DMS 273 (cell line): Measurements from ENCODE around the gene PTGER2.

Source experiments
- DNase-seq: peaks from one replicate; lab custom pipeline; 2025; ENCODE audit not compliant: unreplicated experiment; lab: John Stamatoyannopoulos, UW

Gene PTGER2, protein sequence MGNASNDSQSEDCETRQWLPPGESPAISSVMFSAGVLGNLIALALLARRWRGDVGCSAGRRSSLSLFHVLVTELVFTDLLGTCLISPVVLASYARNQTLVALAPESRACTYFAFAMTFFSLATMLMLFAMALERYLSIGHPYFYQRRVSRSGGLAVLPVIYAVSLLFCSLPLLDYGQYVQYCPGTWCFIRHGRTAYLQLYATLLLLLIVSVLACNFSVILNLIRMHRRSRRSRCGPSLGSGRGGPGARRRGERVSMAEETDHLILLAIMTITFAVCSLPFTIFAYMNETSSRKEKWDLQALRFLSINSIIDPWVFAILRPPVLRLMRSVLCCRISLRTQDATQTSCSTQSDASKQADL

DNA sequence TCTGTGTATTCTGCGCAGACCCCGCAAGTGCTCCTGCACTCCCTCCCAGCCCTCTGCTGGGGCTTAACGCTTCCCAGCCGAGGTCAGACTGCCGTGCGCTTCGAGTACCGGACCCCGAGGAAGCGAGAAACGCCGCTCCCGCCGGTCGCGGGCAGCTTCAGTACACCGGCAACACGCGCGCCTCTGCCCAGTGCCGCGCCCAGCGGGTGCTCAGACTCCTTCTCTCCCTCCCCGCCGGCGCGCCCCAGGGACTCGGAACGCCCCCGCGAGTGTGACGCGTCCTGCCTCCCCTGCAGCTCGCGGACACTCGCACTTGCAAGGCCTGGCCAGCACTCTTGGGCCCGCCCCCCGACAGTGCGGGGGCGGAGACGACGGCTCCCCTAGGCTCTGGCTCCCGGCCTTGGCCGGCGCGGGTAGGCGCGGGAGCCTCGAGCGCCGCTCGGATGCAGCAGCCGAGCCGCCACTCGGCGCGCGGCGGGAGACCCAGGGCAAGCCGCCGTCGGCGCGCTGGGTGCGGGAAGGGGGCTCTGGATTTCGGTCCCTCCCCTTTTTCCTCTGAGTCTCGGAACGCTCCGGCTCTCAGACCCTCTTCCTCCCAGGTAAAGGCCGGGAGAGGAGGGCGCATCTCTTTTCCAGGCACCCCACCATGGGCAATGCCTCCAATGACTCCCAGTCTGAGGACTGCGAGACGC lies at the start of gene PTGER2:
PTGER2 (plus strand) TSS at position 410 of the 692 bp plus-strand sequence; CDS start at position 647, 237 bp downstream.
- DNase-seq = peak; percentile 80

DNA sequence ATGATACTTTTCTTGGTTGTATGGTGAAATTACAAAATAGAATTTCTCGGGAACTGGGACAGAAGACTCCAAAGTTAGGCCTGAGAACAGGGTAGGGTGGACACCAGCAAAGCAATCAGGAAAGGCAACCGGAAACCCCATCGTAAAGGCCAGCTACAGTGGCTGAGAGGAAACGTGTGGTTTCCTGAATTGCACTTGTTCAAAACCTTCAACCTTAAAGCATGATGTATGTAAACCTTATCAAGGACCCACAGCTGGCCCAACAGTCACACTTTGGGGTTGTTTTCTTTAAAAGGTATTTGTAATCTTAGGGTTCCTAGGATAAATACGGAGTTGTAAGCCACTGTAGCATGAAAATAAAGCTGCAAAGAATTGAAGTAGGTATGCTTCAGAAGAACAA lies 48.9 kb upstream of the PTGER2 start:
- DNase-seq = no peak

- DNase-seq = no peak
Measured at GRCh38 chr14:52266179-52266578, 47.9 kb upstream of the PTGER2 start.

DNA sequence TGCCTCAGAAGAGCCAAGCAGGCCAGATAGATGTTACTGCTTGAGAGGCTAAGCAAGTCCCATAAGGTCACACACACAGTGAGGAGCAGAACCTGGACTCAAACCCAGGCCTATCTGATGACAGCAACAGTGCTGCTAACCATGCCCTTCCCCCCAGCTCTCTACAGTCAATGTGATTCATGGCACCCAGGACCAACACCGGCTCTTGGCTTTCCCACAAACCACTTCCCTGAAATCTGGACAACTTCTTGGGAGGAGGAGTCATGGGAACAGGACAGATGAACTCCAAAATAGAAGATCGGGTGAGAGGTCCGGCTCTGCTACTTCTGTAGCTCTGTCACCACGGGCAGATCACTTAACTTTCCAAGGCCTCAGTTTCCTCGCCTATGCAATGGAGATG lies 47.3 kb upstream of the PTGER2 start:
- DNase-seq = no peak

DNA sequence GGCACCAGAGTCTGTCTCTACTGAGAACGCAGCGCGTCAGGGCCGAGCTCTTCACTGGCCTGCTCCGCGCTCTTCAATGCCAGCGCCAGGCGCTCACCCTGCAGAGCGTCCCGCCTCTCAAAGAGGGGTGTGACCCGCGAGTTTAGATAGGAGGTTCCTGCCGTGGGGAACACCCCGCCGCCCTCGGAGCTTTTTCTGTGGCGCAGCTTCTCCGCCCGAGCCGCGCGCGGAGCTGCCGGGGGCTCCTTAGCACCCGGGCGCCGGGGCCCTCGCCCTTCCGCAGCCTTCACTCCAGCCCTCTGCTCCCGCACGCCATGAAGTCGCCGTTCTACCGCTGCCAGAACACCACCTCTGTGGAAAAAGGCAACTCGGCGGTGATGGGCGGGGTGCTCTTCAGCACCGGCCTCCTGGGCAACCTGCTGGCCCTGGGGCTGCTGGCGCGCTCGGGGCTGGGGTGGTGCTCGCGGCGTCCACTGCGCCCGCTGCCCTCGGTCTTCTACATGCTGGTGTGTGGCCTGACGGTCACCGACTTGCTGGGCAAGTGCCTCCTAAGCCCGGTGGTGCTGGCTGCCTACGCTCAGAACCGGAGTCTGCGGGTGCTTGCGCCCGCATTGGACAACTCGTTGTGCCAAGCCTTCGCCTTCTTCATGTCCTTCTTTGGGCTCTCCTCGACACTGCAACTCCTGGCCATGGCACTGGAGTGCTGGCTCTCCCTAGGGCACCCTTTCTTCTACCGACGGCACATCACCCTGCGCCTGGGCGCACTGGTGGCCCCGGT lies 46.4 kb upstream of the PTGER2 start, which contains the start of gene PTGDR:
PTGDR (plus strand) TSS at position 198 of the 778 bp plus-strand sequence; CDS start at position 315, 117 bp downstream.
- DNase-seq = peak; percentile 29

- peak; percentile 59 for DNase-seq
Measured at GRCh38 chr14:52268279-52269061, 45.6 kb upstream of the PTGER2 start.

DNA sequence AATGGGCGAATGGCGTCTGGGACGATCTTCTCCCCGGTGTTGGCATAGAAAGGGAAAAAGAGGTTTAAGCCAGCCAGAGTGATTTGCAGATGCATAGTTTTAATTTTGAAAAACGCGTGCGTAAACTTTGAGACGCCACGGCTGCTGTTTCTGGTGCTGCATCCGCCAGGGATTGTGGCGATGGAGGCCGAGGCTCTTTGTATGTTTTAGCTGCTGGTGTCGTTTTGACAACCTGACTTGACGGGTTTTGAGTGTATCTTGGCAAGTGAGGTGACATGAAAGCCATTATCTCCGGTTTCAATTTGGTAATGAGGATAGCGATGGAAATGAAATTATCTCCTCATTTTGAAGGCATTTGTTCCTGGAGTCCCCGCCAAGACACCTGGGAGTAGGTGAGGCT lies 45.0 kb upstream of the PTGER2 start:
- no peak for DNase-seq

- no peak for DNase-seq
Measured at GRCh38 chr14:52269982-52270381, 44.1 kb upstream of the PTGER2 start.

- DNase-seq = no peak
Measured at GRCh38 chr14:52271538-52271937, 42.6 kb upstream of the PTGER2 start.

DNA sequence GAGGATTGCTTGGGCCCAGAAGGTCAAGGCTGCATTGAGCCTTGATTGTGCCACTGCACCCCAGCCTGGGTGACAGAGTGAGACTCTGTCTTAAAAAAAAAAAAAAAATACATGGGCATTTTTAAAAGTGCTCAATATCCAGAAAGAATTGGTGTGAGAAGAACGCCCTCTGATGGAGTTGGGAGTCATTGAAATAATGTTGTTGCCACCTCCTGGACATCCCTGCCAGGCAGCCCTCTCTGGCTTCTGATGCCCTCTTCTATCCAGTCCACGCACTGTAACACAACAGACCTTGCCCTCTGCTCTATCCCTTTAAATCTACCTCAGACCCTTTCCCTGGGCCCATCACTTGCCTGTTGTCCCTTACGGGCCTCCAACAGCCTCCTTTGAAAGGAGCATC lies 41.7 kb upstream of the PTGER2 start:
- DNase-seq = peak; percentile 64

- DNase-seq = no peak
Measured at GRCh38 chr14:52275372-52275771, 38.7 kb upstream of the PTGER2 start.

DNA sequence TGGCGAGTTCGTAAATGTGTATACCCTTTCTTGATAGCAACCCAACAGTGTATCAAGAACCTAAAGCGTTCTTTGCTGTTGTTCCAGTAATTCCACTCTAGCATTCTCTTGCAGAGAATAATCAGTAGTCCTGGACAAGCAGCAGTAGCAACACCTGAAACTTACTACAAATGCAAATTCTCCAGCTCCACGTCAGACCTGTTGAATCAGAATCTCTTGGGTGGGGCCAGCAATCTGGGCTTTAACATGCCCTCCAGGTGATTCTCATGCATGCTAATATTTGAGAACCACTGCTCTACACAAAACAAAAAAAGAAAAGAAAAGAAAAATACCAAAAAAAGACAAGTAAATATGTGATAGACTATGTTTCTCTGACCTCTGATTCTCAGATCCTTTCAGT lies 36.6 kb upstream of the PTGER2 start:
- no peak for DNase-seq

- no peak for DNase-seq
Measured at GRCh38 chr14:52279408-52279807, 34.7 kb upstream of the PTGER2 start.

DNA sequence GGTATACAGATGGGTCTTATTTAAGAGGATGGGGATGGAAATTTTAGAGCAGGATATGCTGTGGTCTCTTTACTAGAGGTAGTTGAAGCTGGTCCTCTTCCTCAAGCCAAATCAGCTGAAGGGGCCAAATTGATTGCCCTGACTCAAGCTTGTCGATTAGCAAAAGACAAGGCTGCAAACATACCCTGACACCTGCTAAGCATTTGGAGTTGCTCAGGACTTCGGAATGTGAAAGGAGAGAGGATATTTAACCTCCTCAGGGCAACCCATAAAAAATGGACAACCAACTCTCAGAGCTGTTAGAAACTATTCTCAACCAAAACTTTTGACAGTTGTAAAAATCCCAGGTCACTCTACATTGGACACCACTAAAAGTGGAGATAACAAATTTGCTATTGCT lies 31.0 kb upstream of the PTGER2 start:
- DNase-seq = no peak

GRCh38 chr14:52286661-52287649 lies 27.2 kb upstream of the PTGER2 start:
- DNase-seq = peak; percentile 4

DNA sequence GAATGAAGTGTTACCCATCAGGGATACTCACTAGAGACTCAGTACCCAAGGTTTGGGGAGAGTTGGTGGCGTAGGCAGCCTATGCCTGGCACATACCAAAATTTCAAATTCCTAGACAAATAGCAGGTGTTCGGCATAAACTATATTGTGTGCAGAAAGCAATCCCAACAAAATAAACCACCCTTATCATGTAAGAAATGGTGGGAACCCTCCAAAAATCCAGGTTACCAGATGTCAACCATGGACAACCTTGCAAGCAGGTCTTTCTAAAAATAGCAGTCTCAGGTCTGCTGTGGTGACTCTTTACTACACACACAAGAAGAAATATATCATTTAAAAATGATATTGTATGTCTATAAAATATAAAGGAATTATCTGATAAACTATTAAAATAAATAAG lies 17.7 kb upstream of the PTGER2 start:
- DNase-seq = no peak

DNA sequence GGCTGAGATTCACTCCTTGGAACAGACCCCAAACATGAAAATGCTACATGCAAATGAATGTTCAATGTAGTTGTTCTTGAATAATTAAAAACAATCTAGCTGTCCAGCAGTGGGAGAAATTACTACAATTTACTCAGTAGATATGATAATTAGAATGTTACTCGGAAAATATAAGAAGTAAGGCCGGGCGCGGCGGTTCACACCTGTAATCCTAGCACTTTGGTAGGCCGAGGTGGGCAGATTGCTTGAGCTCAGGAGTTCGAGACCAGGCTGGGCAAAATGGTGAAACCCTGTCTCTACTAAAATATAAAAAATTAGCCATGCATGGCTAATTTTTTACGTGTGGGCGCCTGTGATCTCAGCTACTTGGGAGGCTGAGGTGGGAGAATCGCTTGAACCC lies 15.3 kb upstream of the PTGER2 start:
- DNase-seq = no peak

- peak; percentile 62 for DNase-seq
Measured at GRCh38 chr14:52299692-52300278, 14.3 kb upstream of the PTGER2 start.

DNA sequence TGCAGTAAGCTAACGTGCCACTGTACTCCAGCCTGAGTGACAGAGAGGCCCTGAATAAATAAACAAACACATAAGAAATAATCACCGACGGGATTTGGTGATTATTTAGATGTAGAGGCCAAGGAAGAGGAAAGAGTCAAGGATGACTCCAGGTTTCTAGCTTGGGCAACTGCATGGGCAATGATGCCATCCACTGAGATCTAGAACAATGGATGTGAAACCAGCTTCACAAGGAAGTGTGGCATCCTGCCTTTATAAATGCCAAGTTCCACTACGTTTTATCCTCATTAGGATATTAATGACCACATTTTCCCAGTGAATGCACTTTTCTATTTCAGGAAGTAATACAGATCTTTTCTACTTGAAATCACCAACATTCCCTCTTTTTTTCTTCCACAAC lies 10.9 kb upstream of the PTGER2 start:
- DNase-seq = no peak
